ENCODE measurements around the gene NR1D2.
A peak's percentile ranks its signal among the peaks of the same experiment; 100 is the strongest.
"Not testable (repeated sequence)": the region's sequence is repeated elsewhere in the genome, so short reads cannot be mapped to it uniquely, and the experiment has no call there.

NR1D2 gene

DNA sequence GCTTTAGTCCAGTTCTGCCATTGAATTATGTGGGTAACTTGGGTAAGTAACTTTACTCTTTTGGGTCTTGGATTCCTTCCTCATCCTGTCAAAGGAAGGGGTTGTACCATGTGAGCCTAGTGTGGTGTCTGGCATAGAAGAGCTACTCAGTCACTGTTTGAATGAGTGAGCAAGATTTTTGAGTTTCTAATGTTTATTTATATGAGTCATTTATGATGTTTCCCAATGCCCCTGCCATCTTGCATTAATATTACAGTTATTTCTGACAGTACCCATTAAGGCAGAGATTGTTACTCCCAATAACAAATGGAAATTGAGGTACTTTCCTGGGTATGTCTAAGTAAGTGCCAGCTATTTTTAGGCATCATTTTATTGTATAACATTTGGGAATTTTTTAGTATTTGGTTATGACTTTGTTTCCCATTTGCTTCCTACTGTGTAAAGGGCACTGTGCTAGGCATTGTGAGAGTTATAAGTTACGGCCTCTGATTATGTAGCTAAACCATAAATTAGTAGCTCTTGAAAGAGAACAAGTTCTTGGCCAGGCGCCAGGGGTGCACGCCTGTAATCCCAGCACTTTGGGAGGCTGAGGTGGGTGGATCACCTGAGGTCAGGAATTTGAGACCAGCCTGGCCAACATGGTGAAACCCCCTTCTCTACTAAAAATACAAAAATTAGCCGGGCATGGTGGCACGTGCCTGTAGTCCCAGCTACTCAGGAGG, 23.5 kb downstream of the NR1D2 start:
- peak; percentile 34 for DNase-seq

GRCh38 chr3:23969393-23969792, 24.3 kb downstream of the NR1D2 start:
- no peak for DNase-seq

DNA sequence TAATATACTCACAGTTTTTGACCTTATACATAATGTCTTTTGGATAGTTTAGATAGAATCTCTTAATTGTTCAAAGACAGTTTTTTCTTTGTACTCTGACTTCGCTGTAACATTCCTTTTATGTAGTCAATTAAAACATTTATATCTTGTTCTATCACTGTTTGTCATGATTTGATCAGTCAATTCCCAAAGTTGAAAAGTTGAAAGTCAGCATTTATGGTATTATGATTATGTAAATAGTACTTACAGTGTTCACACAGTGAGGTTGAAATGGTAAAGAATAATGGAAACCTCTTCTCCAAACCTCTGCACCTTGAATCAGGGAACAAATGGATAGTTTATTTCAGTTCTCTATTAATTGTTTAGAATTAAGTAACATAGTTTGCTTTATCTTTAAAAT, 26.6 kb downstream of the NR1D2 start:
- no peak for DNase-seq

- DNase-seq: no peak
Observed at GRCh38 chr3:23976555-23976954, 31.5 kb downstream of the NR1D2 start.

DNA sequence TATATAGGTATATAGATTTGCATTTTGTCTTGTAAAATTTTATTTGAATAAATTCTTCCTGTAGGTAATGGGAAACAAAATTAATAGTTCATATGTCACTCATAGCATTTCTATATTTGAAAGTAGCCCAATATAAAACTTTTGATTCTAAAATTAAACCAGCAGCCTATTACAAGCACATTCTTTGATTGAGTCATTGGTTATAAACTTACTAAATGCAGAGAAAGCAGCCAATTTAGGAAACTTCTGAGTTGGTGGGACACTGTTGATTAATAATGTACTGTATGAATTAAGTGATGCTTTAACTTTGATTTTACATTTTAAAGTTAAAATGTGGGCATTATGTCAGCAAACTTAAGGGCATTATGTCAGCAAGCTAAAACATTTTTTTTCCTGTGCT, 34.5 kb downstream of the NR1D2 start:
- DNase-seq: no peak

- no peak for DNase-seq
Observed at GRCh38 chr3:23981136-23981535, 36.0 kb downstream of the NR1D2 start.

- no peak for DNase-seq
Observed at GRCh38 chr3:23981955-23982354, 36.9 kb downstream of the NR1D2 start.

- DNase-seq: no peak
Observed at GRCh38 chr3:23984934-23985333, 39.8 kb downstream of the NR1D2 start.

DNA sequence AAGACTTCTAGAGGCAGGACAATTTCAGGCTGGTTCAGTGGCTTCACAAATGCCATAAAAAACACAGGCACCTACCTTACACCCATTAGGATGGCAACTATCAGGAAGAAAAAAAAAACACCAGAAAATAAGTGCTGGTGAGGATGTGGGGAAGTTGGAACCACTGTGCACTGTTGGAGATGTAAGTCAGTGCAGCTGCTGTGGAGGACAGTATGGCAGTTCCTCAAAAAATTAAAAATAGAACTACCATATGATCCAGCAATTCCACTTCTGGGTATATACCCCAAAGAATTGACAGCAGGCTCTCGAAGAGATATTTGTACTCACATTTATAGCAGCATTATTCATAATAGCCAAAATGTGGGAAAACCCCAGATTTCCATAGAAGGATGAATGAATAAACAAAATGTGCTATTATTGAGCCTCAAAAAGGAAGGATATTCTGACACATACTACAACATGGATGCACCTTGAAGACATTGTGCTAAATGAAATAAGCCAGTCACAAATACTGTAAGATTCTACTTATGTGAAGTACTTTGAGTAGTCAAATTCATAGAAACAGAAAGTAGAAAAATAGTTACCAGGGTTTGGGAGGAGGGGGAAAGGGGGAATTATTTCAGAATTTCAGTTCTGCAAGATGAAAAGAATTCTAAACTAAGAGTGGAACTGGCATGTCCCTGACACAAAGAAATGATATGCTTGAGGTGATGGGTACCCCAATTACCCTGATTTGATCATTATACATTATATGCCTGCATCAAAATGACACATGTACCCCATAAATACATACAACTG, 40.9 kb downstream of the NR1D2 start:
- DNase-seq: no peak

GRCh38 chr3:23987356-23987755, 42.3 kb downstream of the NR1D2 start:
- no peak for DNase-seq

- DNase-seq: peak; percentile 16
Observed at GRCh38 chr3:23991306-23991682, 46.2 kb downstream of the NR1D2 start.

DNA sequence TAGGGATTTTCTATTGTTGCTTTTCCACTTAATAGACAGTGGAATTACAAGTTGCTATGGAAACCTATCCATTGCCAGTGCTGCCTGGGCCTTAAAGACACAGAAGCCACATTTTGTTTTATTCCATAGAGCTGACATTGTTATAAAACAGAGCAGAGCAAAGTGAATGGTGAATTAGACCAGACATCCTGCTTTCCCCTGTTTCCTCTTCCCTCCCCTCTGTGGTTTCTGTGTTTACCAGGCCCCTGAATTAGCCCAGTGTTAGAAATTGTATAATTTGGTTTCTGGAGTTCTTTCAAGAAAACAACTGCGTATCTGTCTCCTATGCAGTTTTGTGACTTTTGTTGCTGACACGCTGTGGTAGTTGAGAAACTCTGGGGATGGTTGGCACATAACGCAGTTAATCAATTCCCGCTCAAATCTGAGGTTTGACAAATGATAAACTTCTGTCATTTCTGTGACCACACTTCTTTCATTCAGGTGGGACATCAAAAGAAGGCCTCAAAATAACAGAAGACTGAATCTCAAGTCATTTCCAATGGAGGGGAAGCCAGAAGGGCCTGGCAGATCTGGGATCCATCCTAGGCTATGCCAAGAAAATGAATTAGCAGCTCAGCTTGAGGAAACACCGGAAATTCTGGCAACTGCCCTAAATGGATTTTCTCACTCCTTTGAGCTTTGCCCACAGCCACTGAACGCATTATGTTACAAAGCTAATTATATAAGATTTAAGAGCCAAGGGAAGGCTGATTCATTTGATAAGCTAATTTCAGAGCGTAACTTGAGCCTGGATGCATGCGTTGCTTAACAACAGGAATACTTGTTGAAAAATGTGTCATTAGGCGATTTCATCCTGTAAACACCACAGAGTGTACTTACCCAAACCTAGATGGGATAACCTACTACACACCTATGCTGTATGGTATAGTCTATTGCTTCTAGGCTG, 46.9 kb downstream of the NR1D2 start:
- peak; percentile 98 for DNase-seq

DNA sequence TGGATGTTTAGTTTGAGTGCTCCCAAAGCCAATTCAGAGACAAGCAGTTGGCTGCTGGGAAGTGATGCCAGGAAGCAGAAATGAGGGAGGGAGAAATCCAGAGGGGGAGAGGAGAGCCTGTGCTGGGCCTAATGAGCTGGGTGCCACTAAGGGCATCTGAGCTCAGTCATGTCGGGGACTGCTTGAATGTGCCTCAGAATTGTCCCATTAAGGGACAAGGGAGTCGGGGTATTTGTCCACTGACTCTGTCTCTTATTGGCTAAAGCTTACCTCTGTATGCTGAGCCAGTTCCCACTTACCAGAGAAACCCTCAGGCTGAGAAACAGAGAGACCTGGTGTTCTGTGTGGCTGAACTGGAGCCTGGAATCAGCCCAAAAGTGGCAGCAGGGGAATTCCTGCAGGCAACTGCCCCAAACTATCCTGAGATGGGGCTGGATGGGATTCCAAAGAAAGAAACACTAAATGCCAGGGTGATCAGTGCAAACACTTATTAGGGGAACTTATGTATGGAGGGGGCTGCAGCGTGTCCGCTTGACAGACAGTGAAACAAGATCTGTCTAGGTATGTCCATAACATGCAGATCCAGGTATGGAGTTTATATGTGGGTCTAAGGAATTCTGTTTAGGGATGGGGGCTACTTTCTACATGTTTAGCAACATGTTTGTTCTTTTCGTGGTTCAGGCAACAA, 48.6 kb downstream of the NR1D2 start:
- peak; percentile 8 for DNase-seq

GRCh38 chr3:23994244-23994569, 49.1 kb downstream of the NR1D2 start:
- DNase-seq: no peak

DNA sequence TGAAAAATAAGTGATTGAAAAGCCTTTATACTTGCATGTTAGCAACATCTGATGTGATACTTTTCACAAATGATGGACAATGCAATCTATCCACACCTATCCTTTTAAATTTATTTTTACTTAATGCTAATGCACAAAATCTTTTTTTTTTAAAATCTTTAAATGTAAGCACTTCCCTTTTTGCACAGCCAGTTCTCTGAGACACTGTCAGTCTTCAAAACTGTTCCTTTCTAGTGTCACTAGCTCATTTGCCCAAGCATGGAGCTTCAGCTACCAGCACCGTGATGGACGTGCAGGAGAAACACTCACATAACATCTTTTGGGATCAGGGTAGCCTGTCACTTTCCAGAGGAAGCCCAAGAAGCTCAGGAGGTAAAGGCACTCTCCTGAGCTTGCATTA, 50.1 kb downstream of the NR1D2 start:
- no peak for DNase-seq

- no peak for DNase-seq
Observed at GRCh38 chr3:23996095-23996524, 51.0 kb downstream of the NR1D2 start.

GRCh38 chr3:23999012-23999641, 54.0 kb downstream of the NR1D2 start:
- DNase-seq: peak; percentile 49

DNA sequence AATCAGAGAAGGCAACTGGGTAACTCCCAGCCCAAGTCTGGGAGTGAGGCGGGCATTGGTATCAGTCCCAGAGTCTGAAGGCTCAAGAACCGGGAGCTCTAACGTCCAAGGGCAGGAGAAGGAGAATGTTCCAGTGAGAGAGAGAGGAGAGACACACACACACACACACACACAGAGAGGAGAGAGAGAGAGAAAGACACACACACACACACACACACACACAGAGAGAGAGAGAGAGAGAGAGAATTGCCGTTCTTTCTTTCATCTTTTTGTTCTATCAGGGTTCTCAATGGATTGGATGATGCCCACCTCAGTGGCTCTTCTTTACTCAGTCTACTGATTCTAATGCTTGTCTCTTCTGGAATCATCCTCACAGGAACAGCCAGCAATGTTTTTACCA, 57.0 kb downstream of the NR1D2 start:
- no peak for DNase-seq

- DNase-seq: no peak
Observed at GRCh38 chr3:24003466-24003865, 58.4 kb downstream of the NR1D2 start.

DNA sequence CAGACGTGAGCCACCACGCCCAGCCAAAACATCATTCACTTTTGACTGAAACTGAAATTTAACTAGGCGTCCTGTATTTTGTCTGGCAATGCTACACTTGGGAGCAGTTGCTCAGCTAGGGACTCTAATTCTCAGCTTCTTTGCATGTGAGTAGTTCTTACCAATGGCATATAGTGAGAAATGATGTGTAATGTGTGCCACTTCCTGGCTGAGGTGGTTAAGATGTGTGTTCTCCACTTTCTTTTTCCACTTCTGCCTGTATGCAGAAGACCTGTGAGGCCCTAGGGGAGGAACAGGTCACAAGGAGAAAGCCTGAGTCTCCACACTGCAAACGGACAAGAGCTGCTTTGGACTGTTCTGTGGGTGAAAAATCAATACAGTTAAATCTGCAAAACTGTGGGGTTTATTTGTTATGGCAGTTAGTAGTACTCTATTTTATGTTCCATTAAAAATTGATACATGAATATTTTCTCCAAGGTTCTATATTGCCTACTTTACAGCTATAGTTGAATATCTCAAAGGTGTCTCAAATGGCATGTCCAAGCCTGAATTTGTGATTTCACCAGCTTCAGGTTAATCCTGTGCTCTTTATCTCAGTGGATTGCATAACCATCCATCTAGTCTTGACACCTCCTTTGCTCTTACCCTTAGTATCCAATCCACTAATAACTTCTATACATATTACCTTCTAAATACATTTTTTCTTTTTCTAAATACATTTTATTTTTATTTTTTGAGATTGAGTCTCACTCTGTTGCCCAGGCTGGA, 59.3 kb downstream of the NR1D2 start:
- DNase-seq: no peak

DNA sequence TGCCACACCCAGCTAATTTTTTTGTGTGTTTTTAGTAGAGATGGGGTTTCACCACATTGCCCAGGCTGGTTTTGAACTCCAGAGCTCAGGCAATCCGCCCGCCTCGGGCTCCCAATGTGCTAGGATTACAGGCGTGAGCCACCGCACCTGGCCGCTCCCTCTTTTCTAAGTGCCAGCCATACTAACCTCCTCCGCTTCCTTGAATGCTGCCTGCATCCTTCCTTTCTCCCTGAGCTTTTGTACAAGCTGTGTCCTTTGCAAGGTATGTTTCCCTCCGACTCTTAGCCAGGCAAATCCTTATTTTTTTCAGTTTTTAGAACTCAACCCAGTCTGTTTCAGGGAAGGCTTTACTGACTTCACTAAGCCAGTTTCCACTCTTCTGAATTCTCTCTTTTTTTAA, 60.6 kb downstream of the NR1D2 start:
- DNase-seq: no peak

DNA sequence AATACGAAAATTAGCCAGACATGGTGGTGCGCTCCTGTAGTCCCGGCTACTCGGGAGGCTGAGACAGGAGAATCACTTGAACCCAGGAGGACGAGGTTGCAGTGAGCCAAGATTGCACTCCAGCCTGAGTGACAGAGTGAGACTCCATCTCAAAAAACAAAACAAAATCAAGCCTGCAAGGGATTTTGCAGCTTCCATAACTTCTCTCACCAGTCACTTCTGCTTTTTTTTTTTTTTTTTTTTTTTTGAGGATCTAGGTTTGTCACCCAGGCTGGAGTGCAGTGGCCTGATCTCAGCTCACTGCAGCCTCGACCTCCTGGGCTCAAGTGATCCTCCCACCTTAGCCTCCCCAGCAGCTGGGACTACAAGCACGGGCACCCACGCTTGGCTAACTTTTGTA, 65.7 kb downstream of the NR1D2 start:
- DNase-seq: not testable (repeated sequence)

Measured in NCI-H82 (cell line).